GM19372 (cell line): ENCODE measurements around the gene KLHDC3.
A peak's percentile ranks its signal among the peaks of the same experiment; 100 is the strongest.

Source experiments
- ATAC-seq: cut with Tn5 transposase; IDR thresholded peaks from one replicate; pipeline ENCODE4 v1.9.1; 2021; ENCODE audit warnings: mild to moderate bottlenecking, low read depth, moderate library complexity; ENCODE audit not compliant: unreplicated experiment

Gene KLHDC3

GRCh38 chr6:43052842-43053544 lies 38.9 kb downstream of the KLHDC3 start:
- no peak for ATAC-seq

GRCh38 chr6:43053545-43054205 lies 39.6 kb downstream of the KLHDC3 start, which contains the start of gene CUL7:
Gene CUL7 (minus strand): TSS chr6:43053851. CDS start chr6:43052788, 1,063 bp downstream.
- ATAC-seq: peak; percentile 87

GRCh38 chr6:43054206-43054943 lies 40.3 kb downstream of the KLHDC3 start:
- no peak for ATAC-seq

GRCh38 chr6:43055966-43056365 lies 41.9 kb downstream of the KLHDC3 start:
- no peak for ATAC-seq

- ATAC-seq: no peak
Measured at GRCh38 chr6:43058531-43058930, 44.5 kb downstream of the KLHDC3 start.

GRCh38 chr6:43059168-43060033 lies 45.4 kb downstream of the KLHDC3 start, which contains the start of the genes KLC4 and MRPL2:
Gene KLC4 (plus strand): TSS chr6:43059631. CDS start chr6:43061336, 1,705 bp downstream.
Gene MRPL2 (minus strand): TSS chr6:43059434. CDS start chr6:43059381, 53 bp downstream.
- ATAC-seq: peak; percentile 91

- ATAC-seq: no peak
Measured at GRCh38 chr6:43060034-43060754, 46.1 kb downstream of the KLHDC3 start.

GRCh38 chr6:43060755-43061633 lies 46.9 kb downstream of the KLHDC3 start:
- no peak for ATAC-seq

- no peak for ATAC-seq
Measured at GRCh38 chr6:43061861-43062260, 47.8 kb downstream of the KLHDC3 start.

- ATAC-seq: no peak
Measured at GRCh38 chr6:43062818-43063217, 48.8 kb downstream of the KLHDC3 start.

GRCh38 chr6:43070028-43070632 lies 56.1 kb downstream of the KLHDC3 start:
- ATAC-seq: no peak
